ENCODE measurements around the gene WNT7A. TPM values are rescaled to one million over a fixed set of nuclear protein-coding genes. Genes with fewer than 3 reads are reported as not detected.

WNT7A gene
- total and polyA plus RNA-seq, 2 donors (not counting 1 experiment from before 2014, with no cell fraction given), result not detected

DNA sequence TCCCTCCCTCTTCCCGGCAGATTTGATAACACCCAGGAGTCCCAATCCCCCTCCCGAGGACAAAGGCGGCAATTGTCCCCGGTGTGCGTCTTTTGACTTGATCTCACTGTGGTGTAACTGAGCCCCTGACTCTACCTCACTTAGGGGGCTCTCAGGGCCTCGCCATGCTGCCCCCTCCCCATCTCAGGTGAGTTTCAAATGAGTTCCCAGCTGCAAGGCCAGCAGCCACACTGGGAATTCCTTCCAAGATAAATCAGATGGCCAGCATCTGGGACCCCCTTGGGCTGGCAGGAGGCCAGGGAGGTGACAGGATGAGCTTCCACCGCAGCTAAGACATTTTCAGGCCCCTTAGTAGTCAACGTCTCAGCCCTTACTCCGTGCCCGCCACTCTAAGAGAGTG is 35.0 kb downstream of the WNT7A start:
- no peak for ATAC-seq (ENCODE audit: low read depth)
- H3K27ac ChIP-seq (ENCODE audit: low read length in 2 of 2), result no peak overlapping the region
- no peak overlapping the region for H3K9ac ChIP-seq (ENCODE audit: low read length)
- H3K4me1 ChIP-seq (ENCODE audit: control insufficient read depth in 2 of 2, insufficient read depth in 2 of 2, low read length in 2 of 2), result no peaks in the 10 kb centered on the region
- no peaks in the 10 kb centered on the region for H3K36me3 ChIP-seq (replicated peaks in 1 of 2; ENCODE audit: control extremely low read depth in 1 of 2, control insufficient read depth in 1 of 2, extremely low read depth in 1 of 2, insufficient read depth in 2 of 2, low read length in 1 of 2)
- peaks cover 0 to 7% (median 0%) of the 10 kb centered on the region in 4 experiments for H3K27me3 ChIP-seq (replicated peaks in 1 of 4; ENCODE audit: control extremely low read depth in 1 of 4, control insufficient read depth in 3 of 4, insufficient read depth in 4 of 4, low read length in 3 of 4)
- ChIA-PET POLR2A (no interaction called here), CTCF (no interaction called here)
- H3K4me3 Mint-ChIP-seq, result no peak overlapping the region
- 90% methylated on average over 10 of the region's 10 CpGs for WGBS (ENCODE audit: insufficient coverage)
- H3K4me3 ChIP-seq (ENCODE audit: control extremely low read depth in 1 of 5, extremely low read depth in 1 of 5, insufficient read depth in 1 of 5, low read depth in 2 of 5, low read length in 4 of 5), result no peak overlapping the region
- H3K27ac Mint-ChIP-seq, result no peak overlapping the region
- no peaks in the 10 kb centered on the region for H3K4me1 Mint-ChIP-seq
- H4K20me1 ChIP-seq (ENCODE audit: control insufficient read depth, insufficient read depth, low read length, poor library complexity, severe bottlenecking), result no peaks in the 10 kb centered on the region
- H2AFZ ChIP-seq (ENCODE audit: insufficient read depth, low read depth, low read length, poor library complexity, severe bottlenecking), result no peak overlapping the region
- no peaks in the 10 kb centered on the region for H3K9me3 Mint-ChIP-seq (ENCODE audit: insufficient read depth)
- H3K4me2 ChIP-seq (replicated peaks; ENCODE audit: low read depth, low read length, poor library complexity, severe bottlenecking), result no peak overlapping the region
- TF ChIP-seq EZH2 (IDR thresholded peaks at IDR 0.05; ENCODE audit: borderline replicate concordance, insufficient read depth, low read depth, low read length, poor library complexity, severe bottlenecking), result no peak
- TF ChIP-seq CTCF (IDR thresholded peaks at IDR 0.05), result no peak
- no peaks in the 10 kb centered on the region for H3K79me2 ChIP-seq (ENCODE audit: control insufficient read depth, insufficient read depth, low read length)
- H3K27me3 Mint-ChIP-seq, result peaks cover 12% of the 10 kb centered on the region
- no peaks in the 10 kb centered on the region for H3K9me3 ChIP-seq (ENCODE audit: control extremely low read depth in 1 of 3, control insufficient read depth in 2 of 3, insufficient read depth in 1 of 3, low read length in 2 of 3)
- intact Hi-C loops (cut with micrococcal nuclease), result no loop called here
- DNase-seq, result no peak

GRCh38 chr3:13844286-13844685 is 35.6 kb downstream of the WNT7A start:
- no peaks in the 10 kb centered on the region for H3K79me2 ChIP-seq (ENCODE audit: control insufficient read depth, insufficient read depth, low read length)
- peaks cover 0 to 7% (median 0%) of the 10 kb centered on the region in 4 experiments for H3K27me3 ChIP-seq (replicated peaks in 1 of 4; ENCODE audit: control extremely low read depth in 1 of 4, control insufficient read depth in 3 of 4, insufficient read depth in 4 of 4, low read length in 3 of 4)
- H3K27ac ChIP-seq (ENCODE audit: low read length in 2 of 2), result no peak overlapping the region
- H3K4me3 ChIP-seq (ENCODE audit: control extremely low read depth in 1 of 5, extremely low read depth in 1 of 5, insufficient read depth in 1 of 5, low read depth in 2 of 5, low read length in 4 of 5), result no peak overlapping the region
- ATAC-seq (ENCODE audit: low read depth) (no peak), DNase-seq (no peak)
- no peaks in the 10 kb centered on the region for H3K36me3 ChIP-seq (replicated peaks in 1 of 2; ENCODE audit: control extremely low read depth in 1 of 2, control insufficient read depth in 1 of 2, extremely low read depth in 1 of 2, insufficient read depth in 2 of 2, low read length in 1 of 2)
- no peak overlapping the region for H3K9ac ChIP-seq (ENCODE audit: low read length)
- H3K4me1 Mint-ChIP-seq, result no peaks in the 10 kb centered on the region
- H3K9me3 ChIP-seq (ENCODE audit: control extremely low read depth in 1 of 3, control insufficient read depth in 2 of 3, insufficient read depth in 1 of 3, low read length in 2 of 3), result no peaks in the 10 kb centered on the region
- H3K4me1 ChIP-seq (ENCODE audit: control insufficient read depth in 2 of 2, insufficient read depth in 2 of 2, low read length in 2 of 2), result no peaks in the 10 kb centered on the region
- no peak overlapping the region for H2AFZ ChIP-seq (ENCODE audit: insufficient read depth, low read depth, low read length, poor library complexity, severe bottlenecking)
- ChIA-PET CTCF (no interaction called here), POLR2A (no interaction called here)
- intact Hi-C loops (cut with micrococcal nuclease), result no loop called here
- no peak overlapping the region for H3K27ac Mint-ChIP-seq
- H3K9me3 Mint-ChIP-seq (ENCODE audit: insufficient read depth), result no peaks in the 10 kb centered on the region
- H3K4me3 Mint-ChIP-seq, result no peak overlapping the region
- WGBS (ENCODE audit: insufficient coverage), result 83% methylated on average over 5 of the region's 5 CpGs
- TF ChIP-seq CTCF (IDR thresholded peaks at IDR 0.05) (no peak), EZH2 (IDR thresholded peaks at IDR 0.05; ENCODE audit: borderline replicate concordance, insufficient read depth, low read depth, low read length, poor library complexity, severe bottlenecking) (no peak)
- H3K27me3 Mint-ChIP-seq, result peaks cover 8% of the 10 kb centered on the region
- H3K4me2 ChIP-seq (replicated peaks; ENCODE audit: low read depth, low read length, poor library complexity, severe bottlenecking), result no peak overlapping the region
- H4K20me1 ChIP-seq (ENCODE audit: control insufficient read depth, insufficient read depth, low read length, poor library complexity, severe bottlenecking), result no peaks in the 10 kb centered on the region

Data from B cell (primary cell).